GM21576 (cell line): ENCODE measurements around the gene CTDSPL2.
"Not testable (repeated sequence)": the region's sequence is repeated elsewhere in the genome, so short reads cannot be mapped to it uniquely, and the experiment has no call there.

Experiments used
- ATAC-seq: cut with Tn5 transposase; IDR thresholded peaks from one replicate; pipeline ENCODE4 v1.9.1; 2021; ENCODE audit warnings: mild to moderate bottlenecking, moderate library complexity; ENCODE audit not compliant: unreplicated experiment

The CTDSPL2 gene

GRCh38 chr15:44536962-44537734 is 109.7 kb downstream of the CTDSPL2 start, which contains the start of gene EIF3J:
Gene EIF3J (plus strand): TSS chr15:44537147. CDS start chr15:44537195, 48 bp downstream.
- ATAC-seq, result peak; percentile 89

DNA sequence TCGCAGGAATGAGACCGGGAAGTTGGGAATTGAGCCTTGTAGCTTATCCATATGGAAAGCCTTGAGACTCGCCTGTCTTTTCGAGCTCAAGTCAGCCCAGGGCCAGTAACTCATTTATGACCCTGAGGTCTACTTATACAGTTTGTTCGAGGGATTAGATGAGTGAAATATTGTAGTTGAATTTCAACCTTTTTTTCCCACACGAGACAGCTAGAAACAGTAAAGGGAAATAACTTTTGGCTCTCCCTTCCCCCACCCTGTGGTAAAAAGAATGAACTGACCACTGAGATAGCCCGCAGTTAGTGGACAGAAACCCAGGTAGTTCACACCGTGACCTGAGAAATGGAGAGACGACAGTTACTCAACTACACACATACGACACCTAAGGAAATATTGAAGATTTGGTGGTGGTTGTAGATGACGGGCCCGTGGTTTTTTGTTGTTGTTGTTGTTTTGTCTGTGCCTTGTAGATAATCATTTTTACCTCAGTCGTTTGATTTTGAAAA is 110.4 kb downstream of the CTDSPL2 start:
- ATAC-seq, result no peak

GRCh38 chr15:44541282-44541958 is 114.0 kb downstream of the CTDSPL2 start:
- no peak for ATAC-seq

- no peak for ATAC-seq
These were observed 115.2 kb downstream of the CTDSPL2 start for GRCh38 chr15:44542596-44542995.

- ATAC-seq, result not testable (repeated sequence)
These were observed 117.3 kb downstream of the CTDSPL2 start for GRCh38 chr15:44544745-44545144.

GRCh38 chr15:44545913-44546802 is 118.7 kb downstream of the CTDSPL2 start:
- peak; percentile 59 for ATAC-seq

DNA sequence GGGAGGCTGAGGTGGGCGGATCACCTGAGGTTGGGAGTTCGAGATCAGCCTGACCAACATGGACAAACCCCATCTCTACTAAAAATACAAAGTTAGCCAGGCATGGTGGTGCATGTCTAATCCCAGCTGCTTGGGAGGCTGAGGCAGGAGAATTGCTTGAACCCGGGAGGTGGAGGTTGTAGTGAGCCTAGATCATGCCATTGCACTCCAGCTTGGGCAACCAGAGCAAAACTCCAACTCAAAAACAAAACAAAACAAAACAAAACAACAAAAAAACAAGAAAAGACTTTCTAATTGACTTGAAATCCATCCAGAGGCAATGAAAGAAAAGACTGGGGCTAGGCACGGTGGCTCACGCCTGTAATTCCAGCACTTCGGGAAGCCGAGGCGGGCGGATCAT is 121.7 kb downstream of the CTDSPL2 start:
- not testable (repeated sequence) for ATAC-seq

GRCh38 chr15:44550256-44550655 is 122.8 kb downstream of the CTDSPL2 start:
- ATAC-seq, result no peak

DNA sequence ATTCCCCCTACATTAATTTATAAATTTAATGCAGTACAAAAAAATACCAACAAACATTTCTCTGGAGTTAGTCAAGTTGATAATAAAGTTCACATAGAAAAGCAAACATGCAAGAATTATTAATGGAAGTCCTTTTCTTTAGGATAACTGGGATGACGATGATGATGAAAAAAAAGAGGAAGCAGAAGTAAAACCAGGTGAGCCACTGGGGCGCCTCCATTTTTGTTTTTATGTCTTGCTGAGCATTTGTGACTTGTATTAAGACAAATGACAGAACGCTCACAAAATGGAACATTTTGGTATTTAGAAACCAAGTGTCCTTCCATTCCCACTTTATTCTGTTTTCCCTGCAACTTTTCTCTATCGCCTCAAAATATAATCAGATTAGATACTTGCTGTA is 123.3 kb downstream of the CTDSPL2 start:
- no peak for ATAC-seq

DNA sequence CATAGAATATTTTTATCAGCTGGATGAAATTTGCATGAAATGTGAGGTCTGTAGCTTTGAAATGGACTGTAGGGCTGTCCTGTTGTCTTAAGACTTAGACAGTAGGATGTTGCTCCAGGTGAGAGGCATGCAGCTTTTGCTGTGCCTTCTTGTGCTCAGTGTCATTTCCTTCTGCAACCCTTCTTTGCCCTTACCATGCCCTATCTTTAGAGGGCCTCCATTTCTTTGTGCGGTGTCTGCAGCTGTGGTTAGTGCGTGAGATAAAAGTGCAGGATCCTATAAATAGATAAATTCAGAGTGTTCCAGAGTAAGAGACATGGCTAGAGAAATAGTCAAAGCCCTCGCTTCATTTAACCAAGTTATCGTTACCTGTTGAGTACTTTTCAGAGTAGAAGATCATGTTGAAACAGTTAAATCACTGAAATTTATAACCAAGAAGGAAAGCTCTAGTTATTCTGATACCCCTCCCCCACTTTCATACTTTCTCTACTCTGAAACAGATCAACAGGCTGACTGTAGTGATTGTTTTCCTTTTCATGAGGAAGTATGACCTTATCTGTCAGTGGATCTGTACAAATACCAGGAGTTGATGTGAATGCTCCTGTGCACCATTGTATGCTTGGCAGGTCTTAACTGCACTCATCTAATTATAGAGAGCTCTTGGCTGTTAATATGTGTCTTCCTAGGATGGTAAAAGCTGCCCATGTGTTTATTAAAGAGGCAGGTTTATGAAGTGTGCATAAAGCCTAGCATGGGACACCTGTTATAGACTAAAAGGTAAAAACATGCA is 127.7 kb downstream of the CTDSPL2 start:
- no peak for ATAC-seq

GRCh38 chr15:44560926-44561325 is 133.5 kb downstream of the CTDSPL2 start:
- not testable (repeated sequence) for ATAC-seq

DNA sequence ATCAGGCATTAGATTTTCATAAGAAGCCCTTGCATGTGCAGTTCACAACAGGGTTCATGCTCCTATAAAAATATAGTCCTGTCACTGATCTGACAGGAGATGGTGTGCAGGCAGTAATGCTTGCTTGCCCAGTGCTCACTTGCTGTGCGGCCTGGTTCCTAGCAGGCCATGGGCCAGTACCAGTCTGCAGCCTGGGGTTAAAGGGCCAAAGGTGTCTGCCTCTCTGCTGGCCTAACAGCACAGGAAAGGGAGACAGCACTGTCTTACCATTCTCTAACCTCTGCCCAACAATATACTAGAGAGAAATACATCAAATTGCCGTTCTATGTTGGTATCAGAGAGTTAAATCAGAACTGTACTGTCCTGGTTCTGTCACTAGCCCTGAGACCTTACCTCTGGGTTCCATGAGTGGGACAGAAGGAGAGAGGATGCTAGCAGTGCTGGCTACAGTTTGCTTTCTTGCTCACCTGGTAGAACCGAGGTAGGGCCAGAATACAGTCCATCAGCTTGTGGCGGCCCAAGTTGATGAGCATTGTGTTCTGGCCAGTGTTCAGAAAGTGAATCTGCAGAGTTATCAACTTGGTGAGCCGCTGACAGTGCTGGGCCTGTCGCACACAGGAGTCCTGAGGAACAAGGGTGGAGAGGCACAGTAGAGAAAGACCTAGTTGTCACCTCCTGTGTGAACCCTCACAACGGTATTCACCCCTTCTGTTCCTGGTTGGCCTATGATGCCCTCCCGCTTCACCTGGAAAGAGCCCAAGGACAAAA is 138.1 kb downstream of the CTDSPL2 start:
- no peak for ATAC-seq

DNA sequence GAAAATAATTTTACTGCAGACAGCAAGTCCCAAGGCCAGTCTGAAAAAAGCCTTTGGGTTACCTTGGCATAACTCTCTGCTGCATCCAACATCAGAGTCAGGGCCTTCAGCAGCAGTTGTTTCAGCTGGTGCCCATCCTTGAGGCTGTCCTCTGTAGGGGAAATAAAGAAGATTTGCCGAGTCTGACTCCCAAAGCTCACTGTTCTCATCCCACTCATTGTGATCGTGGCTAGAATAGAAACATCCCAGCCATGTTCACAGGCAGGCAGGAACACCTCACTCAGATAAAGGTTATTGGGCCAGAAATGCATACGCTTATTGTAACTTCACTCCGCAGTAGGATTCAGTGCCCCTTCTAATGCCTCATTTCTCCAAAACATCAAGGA is 138.7 kb downstream of the CTDSPL2 start:
- no peak for ATAC-seq

DNA sequence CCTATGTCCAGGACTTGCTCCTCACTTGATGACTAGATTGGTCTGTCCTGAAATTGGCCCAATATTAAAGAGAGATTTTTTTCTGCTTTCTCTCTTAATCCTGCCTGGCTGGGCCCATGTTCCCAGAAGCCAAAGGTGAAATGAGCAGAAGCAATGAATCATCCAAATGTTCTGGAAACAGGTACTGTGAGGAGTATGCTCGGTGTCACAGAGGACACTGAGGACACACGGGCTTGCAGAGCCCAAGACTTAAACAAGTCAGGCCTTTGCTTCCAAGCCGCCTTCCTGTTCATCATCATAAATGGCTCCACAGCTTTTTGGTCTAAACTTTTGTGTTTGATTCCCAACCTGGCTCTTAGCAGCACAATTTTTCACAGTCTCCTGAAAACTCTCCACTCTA is 140.9 kb downstream of the CTDSPL2 start:
- ATAC-seq, result no peak

DNA sequence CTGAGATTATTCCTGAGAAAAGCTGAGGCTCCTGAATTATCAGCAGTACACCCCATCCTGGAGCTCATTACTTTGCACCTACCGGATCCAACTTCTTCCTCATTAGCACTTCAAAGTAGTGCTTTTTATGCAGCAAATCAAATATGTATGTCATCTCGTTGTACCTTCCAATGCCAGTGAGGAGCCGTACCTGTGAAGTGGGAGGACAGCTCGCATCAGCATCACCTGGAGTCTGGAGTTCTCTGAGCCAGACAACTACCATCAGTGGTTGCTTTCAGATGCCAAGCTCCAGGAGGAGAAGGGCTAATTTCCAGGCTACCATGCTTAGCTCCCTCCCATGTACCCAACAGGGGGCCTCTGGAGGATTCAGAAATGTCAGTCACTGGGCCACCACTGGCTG is 141.9 kb downstream of the CTDSPL2 start:
- ATAC-seq, result no peak

DNA sequence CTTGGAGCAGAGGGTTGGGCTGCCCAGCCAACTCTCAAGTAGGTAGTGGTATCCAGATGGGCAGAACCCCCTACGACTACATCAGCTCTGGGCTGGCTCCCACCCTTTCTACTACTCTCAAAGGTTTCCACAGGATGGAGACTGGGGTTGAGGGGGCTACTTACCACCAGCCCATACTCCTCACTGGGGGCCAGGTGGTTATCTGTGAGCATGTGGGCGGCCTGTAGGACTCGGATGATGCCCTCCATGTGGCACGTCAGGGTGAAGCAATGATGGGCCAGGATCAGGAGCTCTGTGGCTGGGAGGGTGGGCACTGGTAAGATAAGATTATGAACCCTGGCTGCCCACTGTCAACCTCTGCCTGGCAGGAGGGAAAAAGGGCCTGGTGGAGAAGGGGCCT is 142.9 kb downstream of the CTDSPL2 start:
- ATAC-seq, result no peak

GRCh38 chr15:44573386-44573785 is 146.0 kb downstream of the CTDSPL2 start:
- no peak for ATAC-seq

- ATAC-seq, result no peak
These were observed 147.3 kb downstream of the CTDSPL2 start for GRCh38 chr15:44574734-44575133.
